GM23248 (cell line): ENCODE results near the gene INPP5A. TPM values are rescaled to one million over a fixed set of nuclear protein-coding genes. Genes with fewer than 3 reads are reported as not detected.

ENCODE experiments used
- DNase-seq: peaks from one replicate; pipeline ENCODE4 v3.0.0-alpha.2; 2015
- H2AFZ ChIP-seq: fragments of 200-600 bp; sonication (generic); 2 replicates; pipeline ENCODE4 v1.6.1; 2016; ENCODE audit warnings: antibody characterized with exemption
- H3F3A ChIP-seq: fragments of 200-600 bp; sonication (generic); 2 replicates; pipeline ENCODE4 v1.6.1; 2016; ENCODE audit warnings: mild to moderate bottlenecking, antibody characterized with exemption, mixed run types; ENCODE audit not compliant: insufficient read depth
- H3K27ac ChIP-seq: fragments of 200-600 bp; sonication (generic); 2 replicates; pipeline ENCODE4 v1.5.1; 2016; ENCODE audit warnings: mild to moderate bottlenecking
- H3K27me3 ChIP-seq: fragments of 200-600 bp; sonication (generic); replicated peaks from 2 replicates; pipeline ENCODE4 v1.6.1; 2016; ENCODE audit warnings: mild to moderate bottlenecking; ENCODE audit not compliant: insufficient read depth
- H3K36me3 ChIP-seq: fragments of 200-600 bp; sonication (generic); 2 replicates; pipeline ENCODE4 v1.6.1; 2016; ENCODE audit warnings: low read depth, mild to moderate bottlenecking
- H3K4me1 ChIP-seq: fragments of 200-600 bp; sonication (generic); 2 replicates; pipeline ENCODE4 v1.6.1; 2016; ENCODE audit warnings: mild to moderate bottlenecking; ENCODE audit not compliant: insufficient read depth
- H3K4me2 ChIP-seq: fragments of 200-600 bp; sonication (generic); one replicate; pipeline ENCODE4 v1.6.1; 2016; ENCODE audit warnings: mild to moderate bottlenecking; ENCODE audit not compliant: unreplicated experiment
- H3K4me3 ChIP-seq: fragments of 200-600 bp; sonication (generic); 2 replicates; pipeline ENCODE4 v1.5.1; 2016; ENCODE audit warnings: mild to moderate bottlenecking
- H3K79me2 ChIP-seq: fragments of 200-600 bp; sonication (generic); 2 replicates; pipeline ENCODE4 v1.6.1; 2016; ENCODE audit warnings: mild to moderate bottlenecking; ENCODE audit not compliant: insufficient read depth
- H3K9ac ChIP-seq: fragments of 200-600 bp; sonication (generic); 2 replicates; pipeline ENCODE4 v1.6.1; 2016; ENCODE audit warnings: mild to moderate bottlenecking
- H3K9me2 ChIP-seq: fragments of 200-600 bp; sonication (generic); 2 replicates; pipeline ENCODE4 v1.6.1; 2016; ENCODE audit warnings: mixed run types, mild to moderate bottlenecking, moderate library complexity; ENCODE audit not compliant: insufficient read depth
- H3K9me3 ChIP-seq: fragments of 200-600 bp; sonication (generic); one replicate; pipeline ENCODE4 v1.6.1; 2017; ENCODE audit warnings: low read depth
- H4K20me1 ChIP-seq: fragments of 200-600 bp; sonication (generic); 2 replicates; pipeline ENCODE4 v1.6.0; 2016; ENCODE audit not compliant: insufficient read depth
- EZH2 ChIP-seq: fragments of 200-600 bp; sonication (generic); IDR thresholded peaks from 2 replicates; pipeline ENCODE4 v1.6.1; 2018; ENCODE audit warnings: antibody characterized with exemption, mild to moderate bottlenecking; ENCODE audit not compliant: insufficient read depth, poor library complexity, severe bottlenecking
- EZH2phosphoT487 ChIP-seq: fragments of 200-600 bp; sonication (generic); IDR thresholded peaks from 2 replicates; pipeline ENCODE4 v1.6.1; 2018; ENCODE audit warnings: antibody characterized with exemption, moderate library complexity, mild to moderate bottlenecking, low read depth; ENCODE audit not compliant: insufficient read depth
- WGBS, 2 experiments: methylation state at CpG; one replicate each; pipeline ENCODE4 v1.1.6; 2015 to 2017; ENCODE audit warnings: low lambda C conversion rate in 2 of 2, low coverage in 1 of 2; ENCODE audit errors: missing lambda C conversion rate in 2 of 2; 5-methylcytosine and 5-hydroxymethylcytosine counted together
- in situ Hi-C: fragments of 300-500 bp; cut with MboI; formaldehyde crosslinking; loops from 2 replicates; pipeline ENCODE4 v1.15.0; 2020
- polyA plus RNA-seq: library from polyadenylated mRNA; unstranded; fragments of >200 nt; fragmentation: Nextera tagmentation; extraction: Ambion mirVana; gene quantifications from 2 replicates; pipeline ENCODE4 v1.2.1, GENCODE V29; 2016
- total RNA-seq: library from RNA; depleted of rRNA; stranded (reverse); fragments of >200 nt; shearing (Covaris generic); gene quantifications from 2 replicates; pipeline ENCODE4 v1.2.3, GENCODE V29; 2014

Gene INPP5A
- total and polyA plus RNA-seq, 2 experiments from 2014 or later: 2.3 to 35.2 TPM

GRCh38 chr10:132574288-132574687, 36.7 kb downstream of the INPP5A start:
- no peak overlapping the region for H3K27ac ChIP-seq
- no peak overlapping the region for H3K4me3 ChIP-seq
- 100% methylated on average over 3 to 8 of the region's 8 CpGs for whole genome bisulfite sequencing, 2 experiments
- no peak overlapping the region for H3K4me2 ChIP-seq
- H3K9me2 ChIP-seq: no peaks in the 10 kb centered on the region
- no peaks in the 10 kb centered on the region for H3K27me3 ChIP-seq
- H4K20me1 ChIP-seq: no peaks in the 10 kb centered on the region
- TF ChIP-seq EZH2: no peak
- no peak for TF ChIP-seq EZH2phosphoT487
- H2AFZ ChIP-seq: no peak overlapping the region
- peaks cover 80% of the 10 kb centered on the region for H3K79me2 ChIP-seq
- peaks cover 7% of the 10 kb centered on the region; the same call in 1 of the 2 replicates for H3F3A ChIP-seq
- DNase-seq: no peak
- no peak overlapping the region for H3K9ac ChIP-seq
- no peaks in the 10 kb centered on the region for H3K9me3 ChIP-seq
- no peaks in the 10 kb centered on the region for H3K36me3 ChIP-seq
- in situ Hi-C loops: no loop called here
- H3K4me1 ChIP-seq: peaks cover 14% of the 10 kb centered on the region

- Histone ChIP-seq H2AFZ (no peak overlapping the region), H3K9ac (no peak overlapping the region), H3K4me3 (no peak overlapping the region), H3K79me2 (peaks cover 75% of the 10 kb centered on the region), H3K27ac (no peak overlapping the region), H3K27me3 (no peaks in the 10 kb centered on the region), H3K36me3 (no peaks in the 10 kb centered on the region), H3K4me2 (no peak overlapping the region), H3K9me3 (no peaks in the 10 kb centered on the region), H4K20me1 (no peaks in the 10 kb centered on the region), H3F3A (peaks cover 7% of the 10 kb centered on the region; the same call in 1 of the 2 replicates), H3K4me1 (peaks cover 14% of the 10 kb centered on the region), H3K9me2 (no peaks in the 10 kb centered on the region)
- TF ChIP-seq EZH2phosphoT487 (no peak), EZH2 (no peak)
- 83 to 85% methylated on average over 19 of the region's 19 CpGs for WGBS, 2 experiments
- DNase-seq: no peak
- in situ Hi-C loops: no loop called here
These were observed 37.3 kb downstream of the INPP5A start for GRCh38 chr10:132574783-132575319.

GRCh38 chr10:132575320-132576201, 38.0 kb downstream of the INPP5A start:
- no peak overlapping the region for H2AFZ ChIP-seq
- H3K27ac ChIP-seq: no peak overlapping the region
- H3F3A ChIP-seq: peaks cover 7% of the 10 kb centered on the region; the same call in 1 of the 2 replicates
- no peak overlapping the region for H3K4me2 ChIP-seq
- no peaks in the 10 kb centered on the region for H4K20me1 ChIP-seq
- no peaks in the 10 kb centered on the region for H3K36me3 ChIP-seq
- peaks cover 74% of the 10 kb centered on the region for H3K79me2 ChIP-seq
- 78 to 79% methylated on average over 21 of the region's 21 CpGs for WGBS, 2 experiments
- H3K4me3 ChIP-seq: no peak overlapping the region
- TF ChIP-seq EZH2phosphoT487 (no peak), EZH2 (no peak)
- H3K9me2 ChIP-seq: no peaks in the 10 kb centered on the region
- in situ Hi-C loops: no loop called here
- no peak overlapping the region for H3K9ac ChIP-seq
- H3K9me3 ChIP-seq: no peaks in the 10 kb centered on the region
- no peak for DNase-seq
- H3K4me1 ChIP-seq: peaks cover 14% of the 10 kb centered on the region
- H3K27me3 ChIP-seq: no peaks in the 10 kb centered on the region

GRCh38 chr10:132576671-132577349, 39.2 kb downstream of the INPP5A start:
- no peaks in the 10 kb centered on the region for H4K20me1 ChIP-seq
- peaks cover 68% of the 10 kb centered on the region for H3K79me2 ChIP-seq
- WGBS, 2 experiments: 89 to 93% methylated on average over 17 to 19 of the region's 19 CpGs

More at GRCh38 chr10:132576671-132577349, 39.2 kb downstream of the INPP5A start:
- Histone ChIP-seq H3K36me3 (no peaks in the 10 kb centered on the region), H3K27me3 (no peaks in the 10 kb centered on the region), H2AFZ (no peak overlapping the region), H3K4me2 (no peak overlapping the region), H3F3A (peaks cover 7% of the 10 kb centered on the region; the same call in 1 of the 2 replicates), H3K9me2 (no peaks in the 10 kb centered on the region), H3K27ac (no peak overlapping the region), H3K4me3 (no peak overlapping the region), H3K4me1 (peaks cover 9% of the 10 kb centered on the region), H3K9ac (no peak overlapping the region), H3K9me3 (no peaks in the 10 kb centered on the region)
- in situ Hi-C loops: no loop called here
- no peak for TF ChIP-seq EZH2phosphoT487
- no peak for DNase-seq
